GM18505 (cell line): ENCODE data around the gene ALG12.

ENCODE experiments used
- ATAC-seq: cut with Tn5 transposase; IDR thresholded peaks from one replicate; pipeline ENCODE4 v1.9.1; 2021; ENCODE audit not compliant: unreplicated experiment
- POLR2A ChIP-seq: IDR thresholded peaks from 4 replicates; pipeline ENCODE4 v1.6.1; 2011; ENCODE audit warnings: borderline replicate concordance; ENCODE audit not compliant: insufficient read depth, insufficient read length; ENCODE audit errors: extremely low read depth

The ALG12 gene

GRCh38 chr22:49917974-49918910 is at the start of gene ALG12, which contains the start of gene CRELD2:
Gene ALG12 (minus strand): TSS chr22:49918438. CDS start chr22:49913765, 4,673 bp downstream.
Gene CRELD2 (plus strand): TSS chr22:49918634. CDS start chr22:49918770, 136 bp downstream.
- peak; percentile 79 for TF ChIP-seq POLR2A
- ATAC-seq, result peak; percentile 83

- ATAC-seq, result no peak
- TF ChIP-seq POLR2A, result no peak
Observed at GRCh38 chr22:49967706-49968208, 49.5 kb upstream of the ALG12 start.

- ATAC-seq, result no peak
- no peak for TF ChIP-seq POLR2A
Observed at GRCh38 chr22:49966774-49967705, 48.8 kb upstream of the ALG12 start.

DNA sequence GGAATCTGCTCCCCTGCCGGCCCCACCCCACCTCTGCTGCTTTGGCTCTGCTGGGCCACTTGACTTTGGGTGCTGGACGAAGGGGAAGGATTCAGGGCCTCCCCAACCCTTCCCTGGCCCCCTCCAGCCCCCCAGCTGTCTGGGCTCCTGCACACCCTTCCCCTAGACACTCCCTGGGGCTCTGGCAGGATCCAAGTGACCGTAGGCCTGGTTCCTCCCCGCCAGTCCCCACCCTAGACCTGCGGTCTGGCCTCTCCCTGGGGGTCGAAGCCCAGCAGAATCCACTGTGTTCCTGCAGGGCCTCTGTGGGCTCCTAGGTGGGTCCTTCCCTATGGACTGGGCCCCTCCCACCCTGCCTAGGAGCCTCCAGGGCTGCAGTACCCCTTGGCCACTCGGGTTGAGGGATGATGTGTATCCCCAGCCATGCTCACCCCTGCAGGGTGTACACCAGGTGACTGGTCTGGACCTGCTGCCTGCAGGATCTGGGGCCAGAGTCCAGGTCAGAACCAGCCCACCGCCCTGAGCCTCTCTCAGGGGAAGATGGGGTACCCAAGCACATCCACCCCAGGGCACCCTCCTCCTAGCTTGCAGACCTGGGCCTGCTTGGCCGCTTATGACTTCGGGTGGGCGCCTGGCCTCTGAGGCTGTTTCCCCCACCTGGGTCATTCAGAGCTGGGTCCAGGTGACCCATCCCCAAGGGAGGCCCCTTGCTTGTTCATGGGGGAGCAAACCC is 48.0 kb upstream of the ALG12 start:
- TF ChIP-seq POLR2A, result no peak

GRCh38 chr22:49965091-49966040 is 47.1 kb upstream of the ALG12 start:
- no peak for TF ChIP-seq POLR2A
- ATAC-seq, result no peak

More for the DNA sequence above, 48.0 kb upstream of the ALG12 start:
- no peak for ATAC-seq

DNA sequence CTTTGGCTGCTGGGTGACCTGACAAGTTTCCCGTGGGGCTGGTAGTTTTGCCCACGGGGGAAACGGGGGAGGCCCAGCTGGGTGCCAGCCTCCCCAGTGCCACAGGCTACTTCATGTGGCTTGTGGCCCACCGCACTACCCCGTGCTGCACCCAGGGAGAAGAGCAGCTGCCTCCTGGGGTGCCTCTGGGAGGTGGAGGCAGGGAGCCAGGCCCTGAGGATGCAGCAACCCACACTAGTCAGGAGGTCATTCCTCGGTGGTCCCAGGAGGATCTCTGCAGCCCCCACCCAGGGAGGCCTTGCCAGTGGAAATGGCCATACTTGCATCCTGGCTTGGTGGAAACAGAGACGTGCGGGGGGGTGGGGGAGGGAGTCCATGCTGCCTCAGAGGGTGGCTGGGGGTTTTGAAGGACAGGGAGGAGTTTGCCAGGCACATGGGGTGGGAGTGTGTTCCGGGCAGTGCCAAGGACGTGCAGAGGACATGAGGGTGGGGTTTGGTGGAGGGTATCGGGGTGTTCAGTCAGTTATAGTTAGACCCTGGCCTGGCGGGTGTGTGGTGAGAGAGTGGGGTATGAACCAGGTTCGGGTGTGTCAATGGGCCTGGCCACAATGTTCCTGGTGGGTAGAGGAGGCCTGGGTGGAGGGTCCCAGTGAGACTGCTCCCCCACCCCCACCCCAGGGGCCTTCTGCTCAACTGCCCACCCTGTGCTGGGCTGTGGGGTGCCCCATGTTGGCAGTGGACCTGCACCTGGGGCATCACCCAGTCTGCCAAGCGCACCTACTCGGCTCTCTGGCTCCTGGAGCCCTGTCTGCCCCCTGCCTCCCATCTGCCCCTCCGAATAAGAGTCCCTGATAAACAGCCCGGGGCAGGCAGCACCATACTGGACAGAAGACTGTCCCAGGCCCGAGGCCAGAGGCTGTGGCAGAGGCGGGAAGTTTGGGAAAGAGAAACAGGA is 46.2 kb upstream of the ALG12 start:
- peak; percentile 10 for TF ChIP-seq POLR2A
- no peak for ATAC-seq

GRCh38 chr22:49963647-49964026 is 45.4 kb upstream of the ALG12 start:
- no peak for ATAC-seq
- no peak for TF ChIP-seq POLR2A

GRCh38 chr22:49962751-49963646 is 44.8 kb upstream of the ALG12 start:
- no peak for TF ChIP-seq POLR2A
- no peak for ATAC-seq

- TF ChIP-seq POLR2A, result peak; percentile 51
- ATAC-seq, result peak; percentile 19
Observed at GRCh38 chr22:49962012-49962750, 43.9 kb upstream of the ALG12 start.
